GM23338 (cell line): ENCODE measurements around the gene PPFIA1. TPM values are rescaled to one million over a fixed set of nuclear protein-coding genes. Genes with fewer than 3 reads are reported as not detected.

Source experiments
- ATAC-seq: fragments of 200-7000 bp; cut with Tn5 transposase; 3 replicates; pipeline ENCODE4 v1.9.1; 2020
- DNase-seq: peaks from one replicate; pipeline ENCODE4 v3.0.0-alpha.2; 2015; ENCODE audit warnings: low spot score
- H2AFZ ChIP-seq: fragments of 200-600 bp; sonication (generic); 2 replicates; pipeline ENCODE4 v1.8.0; 2016; ENCODE audit warnings: antibody characterized with exemption, mild to moderate bottlenecking, moderate library complexity
- H3F3A ChIP-seq: fragments of 200-600 bp; sonication (generic); replicated peaks from 2 replicates; pipeline ENCODE4 v1.8.0; 2017; ENCODE audit warnings: antibody characterized with exemption, mixed run types, low read depth
- H3K27ac ChIP-seq: fragments of 200-600 bp; sonication (generic); 2 replicates; pipeline ENCODE4 v1.6.1; 2016; ENCODE audit warnings: low read depth
- H3K27me3 ChIP-seq: fragments of 200-600 bp; sonication (generic); 2 replicates; pipeline ENCODE4 v1.8.0; 2016; ENCODE audit warnings: mild to moderate bottlenecking, mixed run types, moderate library complexity; ENCODE audit not compliant: insufficient read depth
- H3K36me3 ChIP-seq: fragments of 200-600 bp; sonication (generic); 2 replicates; pipeline ENCODE4 v1.8.0; 2016; ENCODE audit warnings: mild to moderate bottlenecking; ENCODE audit not compliant: insufficient read depth
- H3K4me1 ChIP-seq: fragments of 200-600 bp; sonication (generic); 2 replicates; pipeline ENCODE4 v1.8.0; 2016; ENCODE audit warnings: mild to moderate bottlenecking, moderate library complexity; ENCODE audit not compliant: insufficient read depth
- H3K4me2 ChIP-seq: fragments of 200-600 bp; sonication (generic); 2 replicates; pipeline ENCODE4 v1.7.1; 2017; ENCODE audit warnings: mixed run types
- H3K4me3 ChIP-seq: fragments of 200-600 bp; sonication (generic); 2 replicates; pipeline ENCODE4 v1.6.1; 2016; ENCODE audit warnings: mixed run types
- H3K79me2 ChIP-seq: fragments of 200-600 bp; sonication (generic); replicated peaks from 2 replicates; pipeline ENCODE4 v1.8.0; 2017; ENCODE audit warnings: mild to moderate bottlenecking; ENCODE audit not compliant: insufficient read depth
- H3K9me2 ChIP-seq: fragments of 200-600 bp; sonication (generic); 2 replicates; pipeline ENCODE4 v1.8.0; 2017; ENCODE audit not compliant: insufficient read depth
- H4K20me1 ChIP-seq: fragments of 200-600 bp; sonication (generic); replicated peaks from 2 replicates; pipeline ENCODE4 v1.8.0; 2017; ENCODE audit warnings: mild to moderate bottlenecking; ENCODE audit not compliant: insufficient read depth
- H3K27ac Mint-ChIP-seq: 2 replicates; pipeline ENCODE4 v1.8.0; 2020; ENCODE audit warnings: inconsistent platforms, mild to moderate bottlenecking, moderate library complexity, mixed read lengths
- H3K27me3 Mint-ChIP-seq: 3 replicates; pipeline ENCODE4 v1.8.0; 2022; ENCODE audit warnings: low read depth, mild to moderate bottlenecking, moderate library complexity, mixed read lengths, inconsistent platforms; ENCODE audit not compliant: insufficient read depth, poor library complexity
- H3K36me3 Mint-ChIP-seq: 3 replicates; pipeline ENCODE4 v1.8.0; 2021; ENCODE audit warnings: low read depth, mild to moderate bottlenecking, inconsistent platforms, moderate library complexity, mixed read lengths
- H3K4me1 Mint-ChIP-seq: 3 replicates; pipeline ENCODE4 v1.8.0; 2020; ENCODE audit warnings: mild to moderate bottlenecking, inconsistent platforms, mixed read lengths
- H3K4me3 Mint-ChIP-seq: 3 replicates; pipeline ENCODE4 v1.8.0; 2021; ENCODE audit warnings: moderate library complexity, mild to moderate bottlenecking, inconsistent platforms, mixed read lengths
- H3K9me3 Mint-ChIP-seq: 3 replicates; pipeline ENCODE4 v1.8.0; 2020; ENCODE audit warnings: moderate library complexity, mild to moderate bottlenecking, inconsistent platforms, mixed read lengths
- EZH2 ChIP-seq: fragments of 200-600 bp; sonication (generic); IDR thresholded peaks from one replicate; pipeline ENCODE4 v1.8.0; 2017; ENCODE audit warnings: antibody characterized with exemption, mild to moderate bottlenecking, low read depth; ENCODE audit not compliant: unreplicated experiment
- EZH2phosphoT487 ChIP-seq: fragments of 200-600 bp; sonication (generic); IDR thresholded peaks from one replicate; pipeline ENCODE4 v1.8.1; 2018; ENCODE audit warnings: antibody characterized with exemption; ENCODE audit not compliant: unreplicated experiment
- POLR2AphosphoS5 ChIP-seq: IDR thresholded peaks from 2 replicates; pipeline ENCODE4 v1.6.1; 2016; ENCODE audit warnings: antibody characterized with exemption, low read depth
- polyA plus RNA-seq: library from polyadenylated mRNA; unstranded; fragments of >200 nt; fragmentation: Nextera tagmentation; extraction: Ambion mirVana; gene quantifications from 2 replicates; pipeline ENCODE4 v1.2.1, GENCODE V29; 2016
- total RNA-seq: library from RNA; depleted of rRNA; stranded (reverse); fragments of >200 nt; shearing (Covaris generic); gene quantifications from 2 replicates; pipeline ENCODE4 v1.2.3, GENCODE V29; 2014
- TF ChIP-seq, protein P1 (sequence below), 2 experiments: fragments of 200-600 bp in 1 of 2; sonication (generic) in 1 of 2; conservative IDR thresholded peaks; 2 replicates each; pipeline versions ENCODE4 v1.5.1 to v1.6.1; 2016 to 2017; ENCODE audit warnings: antibody characterized with exemption in 2 of 2, low read depth in 2 of 2, mild to moderate bottlenecking in 2 of 2, moderate library complexity in 1 of 2
- TF ChIP-seq, protein P2 (sequence below): fragments of 250-450 bp; sonication (Bioruptor Pico); IDR thresholded peaks from 2 replicates; pipeline ENCODE4 v1.5.0; 2020; ENCODE audit warnings: mild to moderate bottlenecking, moderate library complexity
- TF ChIP-seq, protein P3 (sequence below): IDR thresholded peaks from 2 replicates; pipeline ENCODE4 v1.6.1; 2016; ENCODE audit warnings: antibody characterized with exemption

The PPFIA1 gene
- total and polyA plus RNA-seq, 2 experiments from 2014 or later, result 41.7 to 62.0 TPM

DNA sequence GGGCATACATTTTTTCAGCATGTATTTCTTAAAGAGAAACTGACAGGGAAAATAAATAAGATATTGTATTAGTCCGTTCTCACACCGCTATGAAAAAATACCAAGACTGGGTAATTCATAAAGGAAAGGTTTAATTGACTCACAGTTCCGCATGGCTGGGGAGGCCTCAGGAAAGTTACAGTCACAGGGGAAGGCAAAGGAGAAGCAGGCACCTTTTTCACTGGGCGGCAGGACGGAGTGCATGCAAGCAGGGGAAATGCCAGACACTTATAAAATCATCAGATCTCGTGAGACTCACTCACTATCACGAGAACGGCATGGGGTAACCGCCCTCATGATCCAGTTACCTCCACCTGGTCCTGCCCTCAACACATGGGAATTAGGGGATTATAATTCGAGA, 44.2 kb downstream of the PPFIA1 start (continued):
- TF ChIP-seq, protein P1, sequence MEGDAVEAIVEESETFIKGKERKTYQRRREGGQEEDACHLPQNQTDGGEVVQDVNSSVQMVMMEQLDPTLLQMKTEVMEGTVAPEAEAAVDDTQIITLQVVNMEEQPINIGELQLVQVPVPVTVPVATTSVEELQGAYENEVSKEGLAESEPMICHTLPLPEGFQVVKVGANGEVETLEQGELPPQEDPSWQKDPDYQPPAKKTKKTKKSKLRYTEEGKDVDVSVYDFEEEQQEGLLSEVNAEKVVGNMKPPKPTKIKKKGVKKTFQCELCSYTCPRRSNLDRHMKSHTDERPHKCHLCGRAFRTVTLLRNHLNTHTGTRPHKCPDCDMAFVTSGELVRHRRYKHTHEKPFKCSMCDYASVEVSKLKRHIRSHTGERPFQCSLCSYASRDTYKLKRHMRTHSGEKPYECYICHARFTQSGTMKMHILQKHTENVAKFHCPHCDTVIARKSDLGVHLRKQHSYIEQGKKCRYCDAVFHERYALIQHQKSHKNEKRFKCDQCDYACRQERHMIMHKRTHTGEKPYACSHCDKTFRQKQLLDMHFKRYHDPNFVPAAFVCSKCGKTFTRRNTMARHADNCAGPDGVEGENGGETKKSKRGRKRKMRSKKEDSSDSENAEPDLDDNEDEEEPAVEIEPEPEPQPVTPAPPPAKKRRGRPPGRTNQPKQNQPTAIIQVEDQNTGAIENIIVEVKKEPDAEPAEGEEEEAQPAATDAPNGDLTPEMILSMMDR (conservative IDR thresholded peaks at IDR 0.05; ENCODE audit: low read depth in 2 of 2), result no peak
- TF ChIP-seq POLR2AphosphoS5 (no peak), EZH2 (no peak)
- TF ChIP-seq, protein P2, sequence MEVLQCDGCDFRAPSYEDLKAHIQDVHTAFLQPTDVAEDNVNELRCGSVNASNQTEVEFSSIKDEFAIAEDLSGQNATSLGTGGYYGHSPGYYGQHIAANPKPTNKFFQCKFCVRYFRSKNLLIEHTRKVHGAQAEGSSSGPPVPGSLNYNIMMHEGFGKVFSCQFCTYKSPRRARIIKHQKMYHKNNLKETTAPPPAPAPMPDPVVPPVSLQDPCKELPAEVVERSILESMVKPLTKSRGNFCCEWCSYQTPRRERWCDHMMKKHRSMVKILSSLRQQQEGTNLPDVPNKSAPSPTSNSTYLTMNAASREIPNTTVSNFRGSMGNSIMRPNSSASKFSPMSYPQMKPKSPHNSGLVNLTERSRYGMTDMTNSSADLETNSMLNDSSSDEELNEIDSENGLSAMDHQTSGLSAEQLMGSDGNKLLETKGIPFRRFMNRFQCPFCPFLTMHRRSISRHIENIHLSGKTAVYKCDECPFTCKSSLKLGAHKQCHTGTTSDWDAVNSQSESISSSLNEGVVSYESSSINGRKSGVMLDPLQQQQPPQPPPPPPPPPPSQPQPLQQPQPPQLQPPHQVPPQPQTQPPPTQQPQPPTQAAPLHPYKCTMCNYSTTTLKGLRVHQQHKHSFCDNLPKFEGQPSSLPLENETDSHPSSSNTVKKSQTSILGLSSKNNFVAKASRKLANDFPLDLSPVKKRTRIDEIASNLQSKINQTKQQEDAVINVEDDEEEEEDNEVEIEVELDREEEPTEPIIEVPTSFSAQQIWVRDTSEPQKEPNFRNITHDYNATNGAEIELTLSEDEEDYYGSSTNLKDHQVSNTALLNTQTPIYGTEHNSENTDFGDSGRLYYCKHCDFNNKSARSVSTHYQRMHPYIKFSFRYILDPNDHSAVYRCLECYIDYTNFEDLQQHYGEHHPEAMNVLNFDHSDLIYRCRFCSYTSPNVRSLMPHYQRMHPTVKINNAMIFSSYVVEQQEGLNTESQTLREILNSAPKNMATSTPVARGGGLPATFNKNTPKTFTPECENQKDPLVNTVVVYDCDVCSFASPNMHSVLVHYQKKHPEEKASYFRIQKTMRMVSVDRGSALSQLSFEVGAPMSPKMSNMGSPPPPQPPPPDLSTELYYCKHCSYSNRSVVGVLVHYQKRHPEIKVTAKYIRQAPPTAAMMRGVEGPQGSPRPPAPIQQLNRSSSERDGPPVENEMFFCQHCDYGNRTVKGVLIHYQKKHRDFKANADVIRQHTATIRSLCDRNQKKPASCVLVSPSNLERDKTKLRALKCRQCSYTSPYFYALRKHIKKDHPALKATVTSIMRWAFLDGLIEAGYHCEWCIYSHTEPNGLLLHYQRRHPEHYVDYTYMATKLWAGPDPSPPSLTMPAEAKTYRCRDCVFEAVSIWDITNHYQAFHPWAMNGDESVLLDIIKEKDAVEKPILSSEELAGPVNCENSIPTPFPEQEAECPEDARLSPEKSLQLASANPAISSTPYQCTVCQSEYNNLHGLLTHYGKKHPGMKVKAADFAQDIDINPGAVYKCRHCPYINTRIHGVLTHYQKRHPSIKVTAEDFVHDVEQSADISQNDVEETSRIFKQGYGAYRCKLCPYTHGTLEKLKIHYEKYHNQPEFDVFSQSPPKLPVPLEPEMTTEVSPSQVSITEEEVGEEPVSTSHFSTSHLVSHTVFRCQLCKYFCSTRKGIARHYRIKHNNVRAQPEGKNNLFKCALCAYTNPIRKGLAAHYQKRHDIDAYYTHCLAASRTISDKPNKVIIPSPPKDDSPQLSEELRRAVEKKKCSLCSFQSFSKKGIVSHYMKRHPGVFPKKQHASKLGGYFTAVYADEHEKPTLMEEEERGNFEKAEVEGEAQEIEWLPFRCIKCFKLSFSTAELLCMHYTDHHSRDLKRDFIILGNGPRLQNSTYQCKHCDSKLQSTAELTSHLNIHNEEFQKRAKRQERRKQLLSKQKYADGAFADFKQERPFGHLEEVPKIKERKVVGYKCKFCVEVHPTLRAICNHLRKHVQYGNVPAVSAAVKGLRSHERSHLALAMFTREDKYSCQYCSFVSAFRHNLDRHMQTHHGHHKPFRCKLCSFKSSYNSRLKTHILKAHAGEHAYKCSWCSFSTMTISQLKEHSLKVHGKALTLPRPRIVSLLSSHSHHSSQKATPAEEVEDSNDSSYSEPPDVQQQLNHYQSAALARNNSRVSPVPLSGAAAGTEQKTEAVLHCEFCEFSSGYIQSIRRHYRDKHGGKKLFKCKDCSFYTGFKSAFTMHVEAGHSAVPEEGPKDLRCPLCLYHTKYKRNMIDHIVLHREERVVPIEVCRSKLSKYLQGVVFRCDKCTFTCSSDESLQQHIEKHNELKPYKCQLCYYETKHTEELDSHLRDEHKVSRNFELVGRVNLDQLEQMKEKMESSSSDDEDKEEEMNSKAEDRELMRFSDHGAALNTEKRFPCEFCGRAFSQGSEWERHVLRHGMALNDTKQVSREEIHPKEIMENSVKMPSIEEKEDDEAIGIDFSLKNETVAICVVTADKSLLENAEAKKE (CRISPR knock-in tag), result no peak
- TF ChIP-seq, protein P3, sequence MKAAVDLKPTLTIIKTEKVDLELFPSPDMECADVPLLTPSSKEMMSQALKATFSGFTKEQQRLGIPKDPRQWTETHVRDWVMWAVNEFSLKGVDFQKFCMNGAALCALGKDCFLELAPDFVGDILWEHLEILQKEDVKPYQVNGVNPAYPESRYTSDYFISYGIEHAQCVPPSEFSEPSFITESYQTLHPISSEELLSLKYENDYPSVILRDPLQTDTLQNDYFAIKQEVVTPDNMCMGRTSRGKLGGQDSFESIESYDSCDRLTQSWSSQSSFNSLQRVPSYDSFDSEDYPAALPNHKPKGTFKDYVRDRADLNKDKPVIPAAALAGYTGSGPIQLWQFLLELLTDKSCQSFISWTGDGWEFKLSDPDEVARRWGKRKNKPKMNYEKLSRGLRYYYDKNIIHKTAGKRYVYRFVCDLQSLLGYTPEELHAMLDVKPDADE, result no peak

DNA sequence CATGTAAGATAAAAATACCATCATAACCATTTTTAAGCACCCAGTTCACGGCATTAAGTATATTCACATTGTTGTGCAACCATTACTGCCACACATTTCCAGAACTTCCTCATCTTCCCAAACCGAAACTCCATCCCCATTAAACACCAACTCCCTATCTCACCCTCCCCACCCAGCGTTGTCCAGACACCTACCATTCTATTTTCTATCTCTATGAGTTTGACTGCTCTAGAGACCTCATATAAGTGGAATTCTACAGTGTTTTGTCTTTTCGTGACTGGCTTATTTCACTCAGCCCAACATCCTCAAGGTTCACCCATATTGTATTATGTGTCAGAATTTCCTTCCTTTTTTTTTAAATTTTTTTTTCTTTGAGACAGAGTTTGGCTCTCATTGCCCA, 45.2 kb downstream of the PPFIA1 start:
- peaks cover 4% of the 10 kb centered on the region for H3F3A ChIP-seq
- H3K9me3 Mint-ChIP-seq, result no peaks in the 10 kb centered on the region
- no peak for ATAC-seq
- peaks cover 37% of the 10 kb centered on the region for H3K4me1 ChIP-seq
- peaks cover 22% of the 10 kb centered on the region for H3K36me3 Mint-ChIP-seq
- no peak overlapping the region for H3K27ac Mint-ChIP-seq
- no peak overlapping the region for H3K4me3 Mint-ChIP-seq
- DNase-seq, result no peak
- H2AFZ ChIP-seq, result no peak overlapping the region
- H3K4me1 Mint-ChIP-seq, result peaks cover 38% of the 10 kb centered on the region
- H3K27me3 ChIP-seq, result no peaks in the 10 kb centered on the region
- no peak overlapping the region for H3K4me2 ChIP-seq
- peaks cover 76% of the 10 kb centered on the region for H3K79me2 ChIP-seq
- peaks cover 26% of the 10 kb centered on the region for H4K20me1 ChIP-seq
- H3K27me3 Mint-ChIP-seq, result peaks cover 8% of the 10 kb centered on the region
- H3K4me3 ChIP-seq, result no peak overlapping the region
- peaks cover 7% of the 10 kb centered on the region; the same call in 1 of the 2 replicates for H3K36me3 ChIP-seq
- no peak overlapping the region for H3K27ac ChIP-seq
- H3K9me2 ChIP-seq, result no peaks in the 10 kb centered on the region
- no peak for TF ChIP-seq EZH2phosphoT487
